WI38 (cell line): Measurements from ENCODE around the gene LRRC34.

ENCODE experiments used
- H3K4me3 ChIP-seq: 2 replicates; pipeline ENCODE4 v1.5.1; 2011; ENCODE audit warnings: low read depth, mild to moderate bottlenecking, control low read depth, low read length
- TF ChIP-seq, protein P1 (sequence below): IDR thresholded peaks from 2 replicates; pipeline ENCODE4 v1.5.1; 2012; ENCODE audit warnings: low read depth, mild to moderate bottlenecking, control low read depth, low read length

The LRRC34 gene

DNA sequence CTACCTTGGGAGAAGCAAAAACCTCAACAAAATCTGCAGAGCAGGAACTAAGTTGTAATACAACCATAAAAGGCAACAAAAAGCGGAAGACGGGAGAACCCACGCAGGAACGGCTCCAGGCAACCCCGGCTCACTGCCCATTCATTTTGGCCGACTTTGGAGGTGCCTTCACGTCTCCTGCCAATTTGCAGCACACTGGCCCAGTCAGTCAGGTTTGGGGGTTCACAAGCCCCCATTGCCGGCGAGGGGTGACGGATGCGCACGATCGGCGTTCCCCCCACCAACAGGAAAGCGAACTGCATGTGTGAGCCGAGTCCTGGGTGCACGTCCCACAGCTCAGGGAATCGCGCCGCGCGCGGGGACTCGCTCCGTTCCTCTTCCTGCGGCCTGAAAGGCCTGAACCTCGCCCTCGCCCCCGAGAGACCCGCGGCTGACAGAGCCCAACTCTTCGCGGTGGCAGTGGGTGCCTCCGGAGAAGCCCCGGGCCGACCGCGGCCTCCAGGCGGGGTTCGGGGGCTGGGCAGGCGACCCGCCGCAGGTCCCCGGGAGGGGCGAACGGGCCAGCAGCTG lies 48.3 kb downstream of the LRRC34 start:
- TF ChIP-seq, protein P1, sequence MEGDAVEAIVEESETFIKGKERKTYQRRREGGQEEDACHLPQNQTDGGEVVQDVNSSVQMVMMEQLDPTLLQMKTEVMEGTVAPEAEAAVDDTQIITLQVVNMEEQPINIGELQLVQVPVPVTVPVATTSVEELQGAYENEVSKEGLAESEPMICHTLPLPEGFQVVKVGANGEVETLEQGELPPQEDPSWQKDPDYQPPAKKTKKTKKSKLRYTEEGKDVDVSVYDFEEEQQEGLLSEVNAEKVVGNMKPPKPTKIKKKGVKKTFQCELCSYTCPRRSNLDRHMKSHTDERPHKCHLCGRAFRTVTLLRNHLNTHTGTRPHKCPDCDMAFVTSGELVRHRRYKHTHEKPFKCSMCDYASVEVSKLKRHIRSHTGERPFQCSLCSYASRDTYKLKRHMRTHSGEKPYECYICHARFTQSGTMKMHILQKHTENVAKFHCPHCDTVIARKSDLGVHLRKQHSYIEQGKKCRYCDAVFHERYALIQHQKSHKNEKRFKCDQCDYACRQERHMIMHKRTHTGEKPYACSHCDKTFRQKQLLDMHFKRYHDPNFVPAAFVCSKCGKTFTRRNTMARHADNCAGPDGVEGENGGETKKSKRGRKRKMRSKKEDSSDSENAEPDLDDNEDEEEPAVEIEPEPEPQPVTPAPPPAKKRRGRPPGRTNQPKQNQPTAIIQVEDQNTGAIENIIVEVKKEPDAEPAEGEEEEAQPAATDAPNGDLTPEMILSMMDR = no peak
- peak overlapping the region; percentile 63 for H3K4me3 ChIP-seq

DNA sequence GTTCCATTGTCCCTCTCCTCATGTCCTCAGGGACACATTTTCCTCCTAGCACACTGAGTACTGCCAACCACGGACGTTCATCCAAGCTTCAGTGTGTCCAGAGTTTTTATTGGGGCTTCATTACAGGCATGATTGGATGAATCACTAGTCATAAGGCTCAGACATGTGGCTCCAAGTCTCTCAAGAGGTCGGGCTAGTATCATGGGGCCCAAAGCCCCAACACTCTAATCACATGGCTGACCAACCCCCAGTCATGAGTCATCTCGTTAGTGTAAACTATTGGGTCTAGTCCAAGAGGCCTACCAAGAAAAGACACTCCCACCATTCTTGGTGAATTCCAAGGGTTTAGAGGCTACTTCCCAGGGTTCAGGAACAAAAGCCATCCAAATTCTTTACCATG lies 52.2 kb downstream of the LRRC34 start:
- no peak overlapping the region for H3K4me3 ChIP-seq
- TF ChIP-seq, protein P1 = no peak

DNA sequence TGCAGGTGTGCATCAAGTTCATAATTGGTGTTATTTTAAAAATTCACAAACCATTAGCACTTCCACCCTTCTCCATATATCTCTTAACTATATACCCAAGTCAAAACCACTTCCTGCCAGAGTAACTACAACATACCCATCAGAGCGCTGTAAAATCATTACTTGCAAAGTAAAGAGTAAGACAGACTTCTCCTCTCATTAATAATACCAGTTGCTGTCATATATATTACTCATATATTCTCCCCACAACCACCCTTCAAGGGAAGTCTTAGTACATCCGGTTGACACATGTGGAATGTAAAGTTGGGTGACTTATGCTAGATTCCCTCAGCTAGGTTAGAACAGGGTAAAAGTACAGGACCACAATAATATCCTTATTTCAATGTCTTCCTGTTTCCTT lies 53.4 kb downstream of the LRRC34 start:
- no peak overlapping the region for H3K4me3 ChIP-seq
- TF ChIP-seq, protein P1 = no peak

DNA sequence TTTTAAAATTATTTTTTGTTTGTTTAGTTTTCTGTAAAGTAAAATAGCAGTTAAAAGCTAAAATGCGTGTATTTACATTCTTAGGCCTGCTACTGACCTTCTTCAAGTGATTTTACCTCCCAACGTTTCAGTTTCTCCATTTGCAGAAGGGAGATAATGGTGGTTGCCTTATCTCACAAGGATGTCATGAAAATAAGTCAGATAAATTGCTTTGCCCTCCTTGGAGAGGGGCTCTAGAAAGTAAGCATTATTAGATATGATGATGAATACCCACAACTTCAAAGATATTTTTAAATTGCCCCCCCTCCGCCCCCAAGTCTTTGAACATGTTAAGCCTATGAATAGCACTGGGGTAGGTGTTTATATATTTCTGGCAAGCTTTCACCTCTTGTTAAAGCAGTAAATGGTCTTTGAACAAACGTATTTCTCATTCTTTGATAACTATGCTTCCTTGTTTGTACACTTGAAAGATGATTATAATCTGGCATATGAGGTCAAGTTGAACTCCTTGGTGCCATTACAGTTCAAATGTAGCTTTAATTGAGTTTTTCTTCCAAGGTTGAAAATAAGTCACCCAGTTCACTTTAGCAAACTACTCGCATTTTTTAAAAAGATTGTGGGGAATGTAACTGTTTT lies 54.2 kb downstream of the LRRC34 start:
- TF ChIP-seq, protein P1 = no peak
- no peak overlapping the region for H3K4me3 ChIP-seq

DNA sequence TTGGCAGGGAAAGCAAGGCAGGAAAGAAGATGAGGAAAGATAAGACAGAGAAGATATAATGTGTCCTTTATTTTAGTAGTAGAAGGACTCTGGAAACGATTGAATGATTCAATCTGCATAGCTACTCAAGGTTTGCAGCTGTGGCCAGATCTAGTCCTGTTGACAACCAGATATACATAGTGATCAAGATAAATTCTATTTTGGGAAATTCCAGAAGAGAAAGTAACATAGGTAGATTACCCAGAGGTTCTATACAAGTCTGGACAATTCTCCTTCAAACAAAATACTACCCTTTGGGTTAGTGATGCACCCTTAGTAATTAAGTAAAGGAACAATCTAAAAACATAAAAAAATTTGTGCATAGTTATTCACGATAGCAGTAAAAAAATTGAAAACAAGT lies 57.2 kb downstream of the LRRC34 start:
- TF ChIP-seq, protein P1 = no peak

DNA sequence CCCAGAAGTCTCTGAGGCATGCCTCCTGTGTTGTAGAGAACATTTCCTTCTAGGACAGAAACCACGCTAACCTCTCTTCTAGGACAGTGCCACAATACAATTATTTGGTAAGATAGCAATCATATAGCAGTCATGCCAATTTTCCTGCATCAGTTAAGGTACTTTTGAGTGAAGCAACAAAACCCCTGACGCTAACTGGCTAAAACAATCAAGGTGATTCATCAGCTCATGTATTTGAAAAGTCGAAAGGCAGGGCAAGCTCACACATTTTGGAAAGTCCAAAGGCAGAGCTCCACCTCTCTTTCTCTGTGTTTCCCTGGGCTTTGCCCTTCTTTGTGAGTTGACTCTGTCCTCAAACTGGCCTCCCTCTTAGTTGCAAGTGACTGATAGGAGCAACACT lies 58.0 kb downstream of the LRRC34 start:
- TF ChIP-seq, protein P1 = no peak
- H3K4me3 ChIP-seq = no peak overlapping the region

More for the DNA sequence above, 57.2 kb downstream of the LRRC34 start:
- H3K4me3 ChIP-seq = no peak overlapping the region

DNA sequence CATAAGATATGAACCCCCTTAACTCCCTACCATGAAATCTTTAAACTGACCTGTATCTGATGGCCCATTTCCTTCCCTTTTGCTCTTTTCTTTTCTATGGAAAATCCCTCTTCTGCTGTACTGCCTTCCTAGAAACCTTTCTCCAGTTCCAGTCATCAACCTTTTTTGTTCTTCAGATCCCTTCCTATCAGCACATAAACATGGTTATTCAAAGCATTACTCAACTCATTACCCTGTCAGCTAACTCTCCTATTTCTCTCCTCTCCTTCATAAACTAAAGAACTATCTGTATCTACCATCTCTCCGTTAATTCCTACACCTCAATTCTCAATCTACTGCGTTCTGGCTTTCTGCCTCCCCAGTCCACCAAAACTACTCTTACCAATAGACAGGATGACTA lies 60.8 kb downstream of the LRRC34 start:
- H3K4me3 ChIP-seq = no peak overlapping the region
- TF ChIP-seq, protein P1 = no peak
